ENCODE results near the gene FRMD4B.
"Not testable (repeated sequence)": the region's sequence is repeated elsewhere in the genome, so short reads cannot be mapped to it uniquely, and the experiment has no call there.

FRMD4B gene

DNA sequence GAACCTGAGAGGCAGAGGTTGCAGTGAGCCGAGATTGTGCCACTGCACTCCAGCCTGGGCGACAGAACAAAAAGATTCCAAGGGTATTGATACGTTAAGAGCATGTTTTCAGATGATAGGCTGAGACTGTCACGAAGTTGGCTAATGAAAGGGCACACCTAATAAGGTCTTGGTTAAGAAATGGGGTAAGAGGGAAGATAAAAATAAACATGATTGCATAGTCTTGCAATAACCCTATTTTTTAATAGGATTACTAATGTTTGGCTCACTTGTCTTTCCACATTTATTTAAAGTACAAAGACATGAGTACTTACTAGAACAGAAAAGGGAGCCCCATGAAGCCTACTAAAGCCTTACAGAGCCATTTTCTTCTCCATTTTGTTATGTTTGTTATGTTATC lies 109.0 kb downstream of the FRMD4B start:
- no peak for DNase-seq

DNA sequence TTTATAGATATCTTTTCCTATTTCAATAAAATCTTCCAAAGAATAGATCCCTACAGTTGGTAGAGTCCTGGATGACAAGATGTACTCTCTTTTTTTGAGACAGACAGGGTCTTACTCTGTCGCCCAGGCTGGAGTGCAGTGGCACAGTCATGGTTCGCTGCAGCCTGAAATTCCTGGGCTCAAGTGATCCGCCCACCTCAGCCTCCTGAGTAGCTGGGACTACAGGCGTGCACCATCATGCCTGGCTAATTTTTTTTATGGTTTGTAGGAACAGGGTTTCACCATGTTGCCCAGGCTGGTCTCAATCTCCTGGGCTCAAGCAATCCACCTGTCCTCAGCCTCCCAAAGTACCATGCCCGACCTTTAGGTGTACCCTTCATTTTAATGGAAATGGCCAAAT lies 109.7 kb downstream of the FRMD4B start:
- not testable (repeated sequence) for DNase-seq

DNA sequence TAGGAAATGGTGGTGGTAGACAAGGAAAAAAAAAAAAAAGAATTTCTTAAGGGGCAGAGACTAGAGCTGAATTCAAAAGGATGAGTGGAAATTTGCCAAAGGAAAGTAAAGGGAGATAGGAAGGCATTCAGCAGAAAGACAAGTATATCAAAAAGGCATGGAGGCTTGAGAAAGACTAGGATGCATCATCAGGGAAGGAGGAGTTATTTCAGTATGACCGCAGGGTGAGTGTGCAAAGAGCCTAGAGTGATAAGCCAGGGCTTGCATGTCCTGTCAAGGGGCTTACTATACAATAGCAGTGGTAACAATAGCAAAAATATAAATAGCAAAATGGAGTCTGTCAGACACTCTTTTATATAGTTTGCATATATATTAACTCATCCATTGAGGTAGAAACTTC lies 112.0 kb downstream of the FRMD4B start:
- DNase-seq, result no peak

DNA sequence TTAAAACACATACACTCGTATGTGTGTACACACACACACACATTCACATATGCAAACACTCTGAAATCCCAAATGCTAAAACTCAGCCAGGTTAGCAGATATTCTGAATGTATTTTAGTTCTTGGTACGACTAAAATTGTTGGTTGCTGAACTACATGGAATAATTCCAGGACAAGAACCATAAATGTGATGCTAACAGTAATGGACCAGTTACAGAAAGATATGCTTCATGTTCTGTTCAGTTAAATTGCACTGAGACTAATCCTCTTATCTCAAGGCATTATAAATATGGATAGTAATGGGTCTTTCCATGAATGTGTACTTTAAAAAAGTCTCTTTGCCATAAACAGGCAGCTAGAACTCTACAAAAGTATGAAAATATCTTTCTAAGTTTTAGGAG lies 113.3 kb downstream of the FRMD4B start:
- DNase-seq, result no peak

DNA sequence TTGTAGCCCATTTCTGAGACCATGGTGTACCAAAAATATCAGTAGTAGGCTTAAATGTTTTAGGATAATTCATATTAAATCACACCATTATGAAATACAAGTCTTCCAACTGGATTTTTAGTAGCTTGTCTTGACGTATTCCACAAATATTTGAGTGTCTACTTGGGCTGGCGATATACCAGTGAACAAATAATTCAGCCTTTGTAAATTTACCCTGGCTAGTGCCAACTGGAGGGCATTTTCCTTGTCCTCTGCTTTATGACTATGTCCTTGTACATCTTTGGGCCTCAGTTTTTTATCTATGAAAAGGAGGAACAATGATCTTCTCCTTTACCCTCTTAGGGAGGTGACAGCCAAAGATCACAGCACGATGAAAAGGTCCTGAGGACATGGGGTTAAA lies 114.8 kb downstream of the FRMD4B start:
- no peak for DNase-seq

DNA sequence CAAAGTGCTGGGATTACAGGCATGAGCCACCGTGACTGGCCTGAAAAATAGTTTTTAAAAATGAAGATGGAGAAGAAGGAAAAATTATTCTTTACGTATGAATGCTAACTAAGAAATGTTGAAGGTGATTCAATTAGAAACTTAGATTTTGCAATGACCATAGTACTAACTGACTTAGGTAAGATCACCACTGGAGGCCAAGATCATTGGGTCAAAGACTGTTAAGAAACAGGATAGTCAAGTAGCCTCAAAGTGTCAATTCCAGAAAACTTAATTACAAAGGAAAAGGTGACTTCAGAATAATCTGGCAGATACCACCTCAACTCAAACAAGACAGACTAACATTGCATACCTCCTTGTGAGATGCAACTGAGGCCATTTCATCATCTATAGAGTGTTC lies 119.3 kb downstream of the FRMD4B start:
- DNase-seq, result no peak

DNA sequence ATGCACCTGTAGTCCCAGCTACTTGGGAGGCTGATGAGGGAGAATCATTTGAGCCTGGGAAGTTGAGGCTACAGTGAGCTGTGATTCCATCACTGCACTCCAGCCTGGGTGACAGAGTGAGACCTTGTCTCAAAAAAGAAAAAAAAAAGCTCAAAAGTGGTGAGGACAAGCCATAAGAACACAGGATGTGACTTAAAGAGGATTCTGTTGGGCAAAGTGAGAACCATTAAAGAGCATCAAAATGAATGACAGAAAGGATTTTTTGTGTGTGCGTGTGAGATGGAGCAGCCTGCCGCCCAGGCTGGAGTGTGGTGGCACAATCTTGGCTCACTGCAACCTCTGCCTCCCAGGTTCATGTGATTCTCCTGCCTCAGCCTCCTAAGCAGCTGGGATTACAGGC lies 119.8 kb downstream of the FRMD4B start:
- DNase-seq, result not testable (repeated sequence)

DNA sequence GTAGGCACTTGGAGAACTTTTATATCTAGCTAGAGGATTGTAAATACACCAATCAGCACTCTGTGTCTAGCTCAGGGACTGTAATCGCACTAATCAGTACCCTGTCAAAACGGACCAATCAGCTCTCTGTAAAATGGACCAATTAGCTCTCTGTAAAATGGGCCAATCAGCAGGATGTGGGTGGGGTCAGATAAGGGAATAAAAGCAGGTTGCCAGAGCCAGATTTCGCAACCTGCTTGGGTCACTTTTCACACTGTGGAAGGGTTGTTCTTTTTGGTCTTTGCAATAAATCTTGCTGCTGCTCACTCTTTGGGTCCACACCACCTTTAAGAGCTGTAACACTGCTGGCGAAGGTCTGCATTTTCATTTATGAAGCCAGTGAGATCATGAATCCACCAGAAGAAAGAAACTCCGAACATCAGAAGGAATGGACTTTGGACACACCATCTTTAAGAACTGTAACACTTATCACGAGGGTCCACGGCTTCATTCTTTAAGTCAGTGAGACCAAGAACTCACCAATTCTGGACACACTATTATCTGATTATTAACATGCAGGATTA lies 125.0 kb downstream of the FRMD4B start:
- not testable (repeated sequence) for DNase-seq

DNA sequence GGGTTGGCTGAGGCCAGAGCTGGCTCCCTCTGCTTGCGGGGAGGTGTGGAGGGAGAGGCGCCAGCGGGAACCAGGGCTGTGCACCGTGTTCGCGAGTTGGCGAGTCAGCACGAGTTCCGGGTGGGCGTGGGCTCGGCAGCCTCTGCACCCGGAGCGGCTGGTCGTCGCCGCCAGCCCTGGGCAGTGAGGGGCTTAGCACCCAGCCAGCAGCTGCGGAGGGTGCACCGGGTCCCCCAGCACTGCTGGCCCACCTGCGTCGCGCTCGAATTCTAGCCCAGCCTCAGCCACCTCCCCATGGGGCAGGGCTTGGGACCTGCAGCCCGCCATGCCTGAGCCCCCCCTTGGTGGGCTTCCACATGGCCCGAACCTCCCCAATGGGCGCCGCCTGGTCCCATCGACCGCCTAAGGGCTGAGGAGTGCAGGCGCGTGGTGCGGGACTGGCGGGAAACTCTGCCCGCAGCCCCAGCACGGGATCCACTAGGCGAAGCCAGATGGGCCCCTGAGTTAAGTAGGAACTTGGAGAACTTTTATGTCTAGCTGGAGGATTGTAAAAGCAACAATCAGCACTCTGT lies 125.6 kb downstream of the FRMD4B start:
- DNase-seq, result no peak

DNA sequence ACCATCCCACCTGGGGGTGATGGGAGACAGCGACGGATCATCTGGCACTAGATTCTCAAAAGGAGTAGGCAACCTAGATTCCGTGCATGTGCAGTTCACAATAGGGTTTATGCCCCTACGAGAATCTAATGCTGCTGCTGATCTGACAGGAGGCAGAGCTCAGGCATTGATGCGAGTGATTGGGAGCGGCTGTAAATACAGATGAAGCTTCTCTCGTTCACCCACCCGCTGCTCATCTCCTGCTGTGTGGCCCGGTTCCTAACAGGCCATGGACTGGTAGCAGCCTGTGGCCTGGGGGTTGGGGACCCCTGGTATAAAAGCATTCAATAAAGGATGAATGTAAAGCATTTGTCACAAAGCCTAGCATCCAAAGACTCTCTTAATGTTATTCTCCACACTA lies 126.8 kb downstream of the FRMD4B start:
- no peak for DNase-seq

DNA sequence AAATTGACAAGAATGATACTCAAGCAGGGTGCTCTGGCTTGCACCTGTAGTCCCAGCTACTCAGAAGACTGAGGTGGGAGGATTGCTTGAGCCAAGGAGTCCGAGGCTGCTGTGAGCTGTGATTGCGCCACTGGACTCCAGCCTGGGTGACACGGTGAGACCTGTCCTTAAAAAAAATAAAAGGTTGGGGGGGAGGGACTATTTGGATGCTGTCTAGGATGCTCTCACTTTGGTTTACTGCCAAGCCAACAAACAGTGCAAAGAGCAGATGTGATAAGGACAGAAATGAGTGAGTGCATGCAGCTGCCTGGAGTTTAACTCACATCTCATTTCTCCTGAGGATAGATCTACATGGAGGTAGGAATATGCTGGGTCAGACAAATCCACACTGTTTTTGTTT lies 130.0 kb downstream of the FRMD4B start:
- no peak for DNase-seq

DNA sequence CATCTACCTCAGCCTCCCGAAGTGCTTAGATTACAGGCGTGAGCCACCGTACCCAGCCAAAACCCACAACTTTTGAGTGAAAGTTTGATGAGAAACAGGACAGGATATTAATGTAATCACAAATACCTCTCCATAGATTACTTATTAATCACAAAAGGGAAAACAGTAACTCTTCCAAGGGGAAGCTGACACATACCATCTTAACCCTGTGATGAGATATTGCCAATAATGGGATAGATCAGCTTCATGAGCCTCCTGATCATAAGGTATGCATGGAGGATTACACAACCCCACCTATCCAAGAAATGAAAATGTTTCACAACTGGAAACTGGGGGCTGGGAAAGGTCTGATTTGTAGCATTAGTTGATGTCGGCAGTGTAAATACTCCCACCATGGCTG lies 131.5 kb downstream of the FRMD4B start:
- no peak for DNase-seq

DNA sequence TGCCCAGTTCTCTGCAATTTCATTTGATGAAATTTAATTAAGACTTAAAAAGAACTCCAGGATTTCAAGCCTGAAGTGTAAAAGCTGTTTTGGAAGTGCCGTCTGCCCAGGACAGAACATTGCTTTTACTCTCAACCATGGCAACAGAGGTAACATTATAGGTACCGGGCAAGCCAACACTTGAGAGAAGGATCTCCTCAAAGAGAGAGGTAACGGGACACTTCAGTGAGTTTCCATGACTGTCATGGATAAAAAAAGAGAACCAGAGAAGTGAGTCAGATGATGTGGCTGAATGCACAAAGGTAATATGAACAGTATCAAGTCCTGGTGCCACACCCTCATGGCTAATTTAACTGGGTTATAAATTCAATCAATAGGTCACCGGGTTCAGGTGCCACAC lies 133.3 kb downstream of the FRMD4B start:
- DNase-seq, result no peak

DNA sequence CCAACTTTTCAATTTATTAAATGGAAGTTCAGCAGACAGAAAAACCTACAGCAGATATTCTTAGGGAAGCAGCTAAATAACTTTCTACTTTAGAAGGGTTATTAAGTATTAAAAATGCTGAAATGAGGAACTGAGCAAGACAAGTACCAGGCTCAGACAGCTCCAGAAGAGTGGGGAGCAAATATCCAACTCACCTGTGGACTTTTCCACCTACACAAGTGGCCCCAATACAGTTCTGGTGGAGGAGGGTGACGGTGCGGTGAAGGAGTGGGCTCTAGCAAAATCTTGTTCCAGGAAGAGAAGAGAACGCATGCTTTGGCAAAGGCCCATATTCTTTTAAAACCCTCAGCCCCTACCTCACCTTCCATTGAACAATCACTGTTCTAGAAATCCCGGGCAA lies 133.7 kb downstream of the FRMD4B start:
- no peak for DNase-seq

DNA sequence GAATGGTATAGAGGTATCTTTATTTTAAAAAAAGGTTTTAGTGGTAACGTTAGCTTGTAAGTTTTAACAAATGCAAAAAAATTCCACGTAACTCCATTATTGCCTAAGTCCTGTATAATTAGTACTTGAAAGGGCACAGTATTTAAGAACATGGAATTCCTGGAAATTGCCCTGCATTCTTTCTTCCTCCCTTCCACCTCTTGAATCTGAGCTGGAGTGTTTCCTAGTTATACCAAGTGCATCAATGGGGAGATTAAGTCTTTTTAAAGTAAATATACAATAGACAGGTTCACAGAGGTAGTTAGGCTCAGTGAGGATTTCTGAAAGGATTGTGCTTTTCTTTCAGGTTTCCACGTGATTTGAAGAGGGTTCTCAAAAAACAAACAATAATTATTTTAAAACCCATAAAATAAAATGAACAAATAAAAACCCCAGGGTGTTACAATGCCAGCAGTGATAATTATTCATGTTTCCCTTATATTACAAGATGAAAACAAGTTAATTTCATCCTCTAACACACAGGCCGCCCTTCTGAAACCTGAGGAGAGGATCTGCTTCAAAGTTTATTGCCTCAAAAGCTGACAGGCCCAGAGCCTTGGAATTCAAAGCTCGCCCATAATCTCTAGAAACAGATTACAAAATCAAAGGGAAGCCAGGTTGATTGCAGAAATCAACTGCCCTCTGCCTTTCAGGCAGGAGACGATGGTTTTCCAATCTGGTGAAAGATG lies 134.6 kb downstream of the FRMD4B start:
- no peak for DNase-seq

DNA sequence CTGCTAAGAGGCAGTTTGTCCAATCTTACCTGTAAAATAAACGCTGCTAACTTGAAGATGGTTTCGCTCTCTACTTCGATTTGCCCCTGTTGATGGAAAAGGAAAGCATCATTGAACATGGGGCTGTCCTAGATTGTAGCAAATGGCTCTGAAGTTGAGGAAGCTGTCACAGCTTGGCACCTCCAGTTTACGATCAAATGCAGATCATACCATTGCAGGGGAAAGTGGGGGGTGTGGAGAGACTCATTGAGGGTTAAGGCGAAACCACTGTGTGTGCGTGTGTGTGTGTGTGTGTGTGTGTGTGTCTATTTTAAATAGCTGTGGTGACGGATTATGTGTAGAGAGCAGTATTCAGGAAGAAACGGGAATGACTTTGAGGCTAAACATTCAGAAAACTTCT lies 135.9 kb downstream of the FRMD4B start:
- no peak for DNase-seq

DNA sequence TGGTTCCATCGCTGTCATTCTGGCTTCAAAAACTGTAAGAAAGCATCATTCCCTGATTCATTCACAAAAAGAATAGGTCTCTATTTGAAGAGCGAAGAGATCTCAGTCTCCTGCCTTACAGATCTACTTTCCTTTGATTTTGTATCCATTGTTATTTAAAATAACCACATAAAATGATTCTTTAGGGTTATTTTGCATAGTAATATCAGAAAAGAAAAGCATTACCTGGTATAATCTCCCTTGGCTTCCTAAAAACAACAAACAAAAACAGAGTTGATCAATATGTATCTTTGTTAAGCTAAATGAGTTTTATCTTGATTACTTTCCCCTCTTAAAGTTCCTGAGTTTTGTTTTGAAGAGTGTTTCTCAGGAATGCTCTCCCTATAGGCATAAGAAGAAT lies 136.9 kb downstream of the FRMD4B start:
- DNase-seq, result no peak

DNA sequence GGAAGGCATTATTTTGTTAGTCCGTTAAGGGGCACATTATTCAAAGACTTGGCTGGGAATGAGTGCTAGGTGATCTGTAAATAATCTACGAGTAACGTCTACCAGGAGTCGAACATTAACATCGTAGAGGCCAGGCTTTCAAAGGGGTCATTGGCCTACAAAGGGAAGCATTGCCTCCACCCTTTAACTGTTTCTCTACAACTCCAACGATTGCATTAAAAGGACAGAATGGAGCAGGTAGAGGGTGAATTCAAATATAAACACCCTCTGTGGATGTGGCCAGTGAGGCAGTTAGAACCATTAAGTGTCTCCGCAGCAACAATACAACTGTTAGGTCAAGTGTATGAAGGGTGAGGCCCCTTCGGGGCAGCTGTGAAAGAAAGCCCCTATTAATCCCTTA lies 137.5 kb downstream of the FRMD4B start:
- DNase-seq, result no peak

DNA sequence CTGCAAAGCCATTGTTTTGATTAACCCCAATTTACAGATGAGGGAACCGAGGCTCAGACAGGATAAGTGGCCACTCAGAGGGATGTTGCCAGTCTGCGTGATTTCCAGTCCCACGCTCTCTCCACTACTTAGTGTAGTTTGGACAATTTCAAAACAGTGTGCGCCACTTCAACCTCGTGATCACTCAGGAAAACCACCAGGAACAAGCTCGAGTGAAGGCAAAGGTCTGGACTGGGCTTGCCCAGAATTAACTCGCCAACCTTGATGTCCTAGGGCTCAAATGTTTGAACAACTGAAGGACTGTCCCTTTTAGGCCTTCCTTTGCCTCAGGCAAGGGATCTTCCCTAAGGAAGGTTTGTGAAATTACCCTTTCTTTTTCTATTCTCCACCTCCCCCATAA lies 139.3 kb downstream of the FRMD4B start:
- DNase-seq, result no peak

DNA sequence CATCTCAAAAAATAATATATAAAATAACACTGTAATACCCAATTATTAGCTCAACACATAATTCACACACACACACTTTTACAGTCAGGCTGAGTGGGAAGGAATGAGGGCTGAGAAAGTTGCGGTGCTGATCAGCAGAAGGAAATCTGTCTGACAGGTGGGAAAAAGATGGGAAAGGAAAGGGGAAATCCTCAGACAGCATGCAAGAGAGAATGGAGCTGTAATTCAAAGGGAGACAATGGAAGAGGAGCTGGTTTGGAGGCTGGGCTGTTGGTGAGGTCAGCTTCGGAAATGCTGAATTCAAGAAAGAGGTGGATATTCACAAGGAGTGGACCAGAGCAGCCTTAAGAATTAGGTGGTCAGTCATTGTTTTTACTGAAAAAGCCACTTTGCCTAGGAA lies 141.8 kb downstream of the FRMD4B start:
- no peak for DNase-seq

DNA sequence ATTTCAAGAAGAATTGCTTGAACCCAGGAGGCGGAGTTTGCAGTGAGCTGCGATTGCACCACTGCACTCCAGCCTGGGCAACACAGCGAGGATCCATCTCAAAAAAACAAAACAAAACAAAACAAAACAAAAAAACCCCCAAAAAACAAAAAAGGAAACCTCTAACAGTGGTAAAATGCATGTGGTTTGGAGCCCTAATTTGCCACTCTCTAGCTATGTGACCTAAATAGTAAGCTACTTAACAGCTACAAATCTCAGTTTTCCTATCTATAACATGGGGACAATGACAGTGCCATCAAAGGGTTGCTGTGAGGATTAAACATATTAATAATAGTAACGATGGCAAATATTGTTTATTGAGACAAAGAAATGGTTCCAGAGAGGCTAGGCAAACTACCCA lies 144.1 kb downstream of the FRMD4B start:
- no peak for DNase-seq

DNA sequence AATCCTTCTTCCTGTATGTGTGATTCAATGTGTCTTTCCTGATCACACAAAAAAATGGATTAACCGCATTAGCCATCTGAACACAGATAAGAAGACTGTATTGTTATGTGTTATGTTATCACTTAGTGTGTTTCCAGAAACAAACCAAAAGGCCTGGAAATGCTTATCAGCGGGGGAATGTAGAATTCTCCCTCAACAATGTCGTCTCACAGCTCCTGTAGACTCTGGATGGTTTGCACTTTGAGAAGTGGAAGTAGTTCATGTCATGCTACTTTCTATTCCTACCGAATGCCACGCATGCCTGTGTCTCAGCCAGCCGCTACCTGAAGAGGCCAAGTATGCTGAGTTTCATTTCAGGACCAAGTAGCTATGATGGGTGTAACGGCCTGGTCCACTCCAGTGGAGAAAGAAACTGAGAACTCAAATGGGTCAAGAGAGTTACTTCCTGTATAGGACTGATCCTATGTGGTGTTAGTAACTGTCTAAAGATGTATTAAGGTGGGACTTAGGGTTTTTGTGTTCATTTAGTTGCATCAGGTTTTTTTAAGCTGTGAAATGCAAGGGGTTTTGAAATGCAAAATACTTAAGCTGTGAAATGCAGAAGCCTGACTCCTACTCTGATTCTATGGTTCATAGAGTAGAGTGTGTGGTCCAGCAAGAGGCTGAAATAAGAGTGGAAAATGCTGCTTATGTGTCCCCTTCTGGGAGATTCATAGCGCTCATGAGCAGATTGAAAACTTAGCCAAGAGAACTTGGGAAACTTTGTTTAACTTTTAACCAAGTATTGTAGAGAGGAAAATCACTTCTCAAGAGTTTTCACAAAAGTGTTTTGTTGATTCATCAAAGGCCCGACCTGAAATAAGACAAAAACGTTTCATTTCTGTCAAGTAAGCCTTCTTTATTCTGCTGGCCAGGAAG lies 145.0 kb downstream of the FRMD4B start:
- DNase-seq, result no peak

DNA sequence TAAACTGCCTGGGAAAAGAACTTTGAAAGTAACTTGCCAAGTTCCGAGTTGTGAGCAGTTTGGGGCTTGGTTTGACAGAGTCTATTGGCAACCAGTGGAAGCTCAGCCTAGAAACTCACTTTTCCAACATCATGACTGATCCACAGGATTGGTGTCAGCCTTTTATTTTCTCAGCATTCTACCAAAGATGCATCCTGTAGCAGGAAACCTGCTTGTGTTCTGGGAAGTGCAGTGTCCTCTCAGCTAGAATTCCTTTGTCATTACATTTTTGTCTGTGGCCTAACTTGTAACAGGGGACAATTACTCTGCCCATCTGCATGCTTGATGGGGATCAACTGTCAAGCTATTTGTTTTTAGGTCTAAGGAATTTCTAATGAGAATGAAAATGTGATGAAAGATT lies 146.8 kb downstream of the FRMD4B start:
- DNase-seq, result no peak
